Activated naive CD8-positive, alpha-beta T cell treated with anti-CD3 and anti-CD28 coated beads for 36 hours (primary cell): ENCODE results near the gene STOM. TPM values are rescaled to one million over a fixed set of nuclear protein-coding genes. Genes with fewer than 3 reads are reported as not detected.

ENCODE experiments used
- DNase-seq: peaks from one replicate; pipeline ENCODE4 v3.0.0; 2021
- H3K27ac Mint-ChIP-seq: one replicate; pipeline ENCODE4 v1.8.0; 2022; ENCODE audit warnings: mild to moderate bottlenecking, moderate library complexity, mixed read lengths
- H3K27me3 Mint-ChIP-seq: one replicate; pipeline ENCODE4 v1.8.0; 2022; ENCODE audit warnings: mild to moderate bottlenecking, mixed read lengths
- H3K36me3 Mint-ChIP-seq: one replicate; pipeline ENCODE4 v1.8.0; 2021; ENCODE audit warnings: mild to moderate bottlenecking, mixed read lengths
- H3K4me1 Mint-ChIP-seq: one replicate; pipeline ENCODE4 v1.8.0; 2021; ENCODE audit warnings: mixed read lengths
- H3K4me3 Mint-ChIP-seq: one replicate; pipeline ENCODE4 v1.8.0; 2022; ENCODE audit warnings: mild to moderate bottlenecking, moderate library complexity, mixed read lengths
- H3K9me3 Mint-ChIP-seq: one replicate; pipeline ENCODE4 v1.8.0; 2022; ENCODE audit warnings: mixed read lengths
- total RNA-seq, 2 experiments: library from RNA; stranded (reverse); gene quantifications; one replicate each; pipeline ENCODE4 v1.2.3, GENCODE V29; 2021

Gene STOM
- total RNA-seq, 2 experiments from 2014 or later, result 36.0 to 36.3 TPM

GRCh38 chr9:121383715-121384114 is 13.7 kb upstream of the STOM start:
- Mint-ChIP-seq H3K4me3 (no peak overlapping the region), H3K27ac (no peak overlapping the region), H3K36me3 (no peaks in the 10 kb centered on the region), H3K4me1 (peaks cover 2% of the 10 kb centered on the region), H3K27me3 (no peaks in the 10 kb centered on the region), H3K9me3 (no peaks in the 10 kb centered on the region)
- DNase-seq, result no peak

GRCh38 chr9:121380846-121381245 is 10.8 kb upstream of the STOM start:
- Mint-ChIP-seq H3K27me3 (no peaks in the 10 kb centered on the region), H3K4me1 (peaks cover 2% of the 10 kb centered on the region), H3K4me3 (no peak overlapping the region), H3K9me3 (peaks cover 4% of the 10 kb centered on the region), H3K36me3 (peaks cover 5% of the 10 kb centered on the region), H3K27ac (no peak overlapping the region)
- DNase-seq, result no peak

- H3K4me3 Mint-ChIP-seq, result no peak overlapping the region
Observed at GRCh38 chr9:121376214-121376830, 6.3 kb upstream of the STOM start.

GRCh38 chr9:121373011-121373729 is 3.1 kb upstream of the STOM start:
- Mint-ChIP-seq H3K9me3 (peaks cover 11% of the 10 kb centered on the region), H3K27me3 (no peaks in the 10 kb centered on the region), H3K4me1 (peaks cover 21% of the 10 kb centered on the region), H3K4me3 (no peak overlapping the region), H3K36me3 (peaks cover 10% of the 10 kb centered on the region), H3K27ac (no peak overlapping the region)
- DNase-seq, result no peak

More at GRCh38 chr9:121376214-121376830, 6.3 kb upstream of the STOM start:
- Mint-ChIP-seq H3K27me3 (no peaks in the 10 kb centered on the region), H3K9me3 (peaks cover 4% of the 10 kb centered on the region), H3K27ac (no peak overlapping the region), H3K36me3 (peaks cover 5% of the 10 kb centered on the region), H3K4me1 (peaks cover 9% of the 10 kb centered on the region)
- no peak for DNase-seq

GRCh38 chr9:121372239-121373010 is 2.4 kb upstream of the STOM start:
- Mint-ChIP-seq H3K4me3 (no peak overlapping the region), H3K27ac (no peak overlapping the region), H3K36me3 (peaks cover 6% of the 10 kb centered on the region), H3K9me3 (peaks cover 7% of the 10 kb centered on the region), H3K4me1 (peaks cover 25% of the 10 kb centered on the region), H3K27me3 (no peaks in the 10 kb centered on the region)
- DNase-seq, result no peak

GRCh38 chr9:121371495-121372061 is 1.5 kb upstream of the STOM start:
- Mint-ChIP-seq H3K27me3 (no peaks in the 10 kb centered on the region), H3K27ac (peak overlapping the region; percentile 56), H3K4me3 (peak overlapping the region; percentile 59), H3K9me3 (peaks cover 7% of the 10 kb centered on the region), H3K36me3 (peaks cover 7% of the 10 kb centered on the region), H3K4me1 (peaks cover 26% of the 10 kb centered on the region)
- DNase-seq, result no peak

- no peak for DNase-seq
- peak overlapping the region; percentile 81 for H3K27ac Mint-ChIP-seq
- H3K27me3 Mint-ChIP-seq, result no peaks in the 10 kb centered on the region
- H3K36me3 Mint-ChIP-seq, result peaks cover 7% of the 10 kb centered on the region
- H3K4me3 Mint-ChIP-seq, result peak overlapping the region; percentile 85
- H3K4me1 Mint-ChIP-seq, result peaks cover 27% of the 10 kb centered on the region
- H3K9me3 Mint-ChIP-seq, result peaks cover 7% of the 10 kb centered on the region
Observed at GRCh38 chr9:121368745-121369144, 1.3 kb downstream of the STOM start.

- Mint-ChIP-seq H3K36me3 (peaks cover 7% of the 10 kb centered on the region), H3K4me3 (no peak overlapping the region), H3K27ac (no peak overlapping the region), H3K9me3 (peaks cover 7% of the 10 kb centered on the region), H3K4me1 (peaks cover 23% of the 10 kb centered on the region), H3K27me3 (no peaks in the 10 kb centered on the region)
- no peak for DNase-seq
Observed at GRCh38 chr9:121368138-121368522, 1.9 kb downstream of the STOM start.

GRCh38 chr9:121367306-121368137 is 2.5 kb downstream of the STOM start:
- Mint-ChIP-seq H3K9me3 (peaks cover 7% of the 10 kb centered on the region), H3K4me3 (no peak overlapping the region), H3K27ac (no peak overlapping the region), H3K27me3 (no peaks in the 10 kb centered on the region), H3K4me1 (peaks cover 23% of the 10 kb centered on the region), H3K36me3 (peaks cover 7% of the 10 kb centered on the region)
- no peak for DNase-seq

- Mint-ChIP-seq H3K27me3 (no peaks in the 10 kb centered on the region), H3K4me1 (peaks cover 24% of the 10 kb centered on the region), H3K27ac (no peak overlapping the region), H3K36me3 (peaks cover 7% of the 10 kb centered on the region), H3K4me3 (no peak overlapping the region), H3K9me3 (peaks cover 7% of the 10 kb centered on the region)
- DNase-seq, result no peak
Observed at GRCh38 chr9:121366611-121367192, 3.3 kb downstream of the STOM start.

GRCh38 chr9:121365564-121365963 is 4.5 kb downstream of the STOM start:
- Mint-ChIP-seq H3K4me1 (peaks cover 20% of the 10 kb centered on the region), H3K36me3 (peaks cover 6% of the 10 kb centered on the region), H3K27ac (no peak overlapping the region), H3K27me3 (no peaks in the 10 kb centered on the region), H3K4me3 (no peak overlapping the region), H3K9me3 (peaks cover 3% of the 10 kb centered on the region)
- no peak for DNase-seq

- H3K4me3 Mint-ChIP-seq, result no peak overlapping the region
- H3K36me3 Mint-ChIP-seq, result peaks cover 3% of the 10 kb centered on the region
- DNase-seq, result no peak
- peaks cover 17% of the 10 kb centered on the region for H3K4me1 Mint-ChIP-seq
- H3K9me3 Mint-ChIP-seq, result no peaks in the 10 kb centered on the region
- H3K27me3 Mint-ChIP-seq, result no peaks in the 10 kb centered on the region
- no peak overlapping the region for H3K27ac Mint-ChIP-seq
Observed at GRCh38 chr9:121364886-121365285, 5.2 kb downstream of the STOM start.

- Mint-ChIP-seq H3K27me3 (no peaks in the 10 kb centered on the region), H3K36me3 (peaks cover 3% of the 10 kb centered on the region), H3K9me3 (no peaks in the 10 kb centered on the region), H3K4me3 (no peak overlapping the region), H3K4me1 (peaks cover 20% of the 10 kb centered on the region), H3K27ac (no peak overlapping the region)
- DNase-seq, result no peak
Observed at GRCh38 chr9:121364077-121364476, 6.0 kb downstream of the STOM start.

- no peak for DNase-seq
- Mint-ChIP-seq H3K4me1 (peaks cover 20% of the 10 kb centered on the region), H3K27me3 (no peaks in the 10 kb centered on the region), H3K27ac (no peak overlapping the region), H3K4me3 (no peak overlapping the region), H3K9me3 (no peaks in the 10 kb centered on the region), H3K36me3 (peaks cover 3% of the 10 kb centered on the region)
Observed at GRCh38 chr9:121363622-121363961, 6.5 kb downstream of the STOM start.
